Inferior parietal cortex (tissue), 1 donor: ENCODE data around the gene PPM1D.
"Not testable (repeated sequence)": the region's sequence is repeated elsewhere in the genome, so short reads cannot be mapped to it uniquely, and the experiment has no call there.

Experiments used
- DNase-seq: peaks from one replicate; pipeline ENCODE4 v3.0.0-alpha.2; 2016; ENCODE audit errors: extremely low spot score

PPM1D gene

GRCh38 chr17:60668741-60669140 lies 68.7 kb downstream of the PPM1D start:
- DNase-seq = not testable (repeated sequence)

GRCh38 chr17:60671482-60671881 lies 71.5 kb downstream of the PPM1D start:
- no peak for DNase-seq

GRCh38 chr17:60674637-60675036 lies 74.6 kb downstream of the PPM1D start:
- not testable (repeated sequence) for DNase-seq

- DNase-seq = no peak
Observed at GRCh38 chr17:60675997-60676396, 76.0 kb downstream of the PPM1D start.

GRCh38 chr17:60676758-60677307 lies 76.8 kb downstream of the PPM1D start:
- DNase-seq = no peak

GRCh38 chr17:60677308-60678117 lies 77.5 kb downstream of the PPM1D start, which contains the start of gene BCAS3:
TSS of gene BCAS3 (plus strand) at chr17:60677851.
- peak; percentile 99 for DNase-seq

GRCh38 chr17:60678118-60678444 lies 78.1 kb downstream of the PPM1D start:
- DNase-seq = no peak

- no peak for DNase-seq
Observed at GRCh38 chr17:60679287-60679686, 79.3 kb downstream of the PPM1D start.

- no peak for DNase-seq
Observed at GRCh38 chr17:60680754-60681153, 80.8 kb downstream of the PPM1D start.

- no peak for DNase-seq
Observed at GRCh38 chr17:60685437-60685836, 85.4 kb downstream of the PPM1D start.

GRCh38 chr17:60695960-60696359 lies 96.0 kb downstream of the PPM1D start:
- DNase-seq = no peak

- DNase-seq = no peak
Observed at GRCh38 chr17:60699090-60699489, 99.1 kb downstream of the PPM1D start.

GRCh38 chr17:60704170-60704569 lies 104.2 kb downstream of the PPM1D start:
- DNase-seq = no peak

GRCh38 chr17:60712675-60713074 lies 112.7 kb downstream of the PPM1D start:
- no peak for DNase-seq

GRCh38 chr17:60713608-60714007 lies 113.6 kb downstream of the PPM1D start:
- DNase-seq = no peak
